Uterus (tissue), 2 donors: ENCODE measurements around the gene CD1D.

Experiments
- CTCF ChIP-seq, 4 experiments: fragments of 200-600 bp in 2 of 4; fragments of 450-650 bp in 2 of 4; sonication (generic) in 2 of 4; IDR thresholded peaks; one replicate each; pipeline ENCODE4 v1.5.1; 2016 to 2019; ENCODE audit warnings: antibody characterized with exemption in 4 of 4, mild to moderate bottlenecking in 2 of 4, moderate library complexity in 1 of 4
- POLR2A ChIP-seq, 2 donors: fragments of 450-650 bp; IDR thresholded peaks; one replicate each; pipeline ENCODE4 v1.6.1; 2016; ENCODE audit warnings: antibody characterized with exemption in 2 of 2, mild to moderate bottlenecking in 1 of 2, moderate library complexity in 1 of 2

GRCh38 chr1:158147869-158148268 lies 32.8 kb upstream of the CD1D start:
- TF ChIP-seq CTCF (IDR thresholded peaks at IDR 0.05) (no peak), POLR2A (IDR thresholded peaks at IDR 0.05) (no peak)
